Endothelial cell of umbilical vein (primary cell): Measurements from ENCODE around the gene CCDC12. TPM values are rescaled to one million over a fixed set of nuclear protein-coding genes. Genes with fewer than 3 reads are reported as not detected.

ENCODE experiments used
- BruUV-seq: library from RNA; stranded (reverse); fragments of 400-500 nt; replicated peaks from 2 replicates; lab custom pipeline; 2021; lab: Mats Ljungman, UMichigan
- CTCF ChIA-PET: fragments of 300-600, 350-600 bp; sonication (Branson Sonifier 250); formaldehyde crosslinking; loops from one replicate; lab custom pipeline; 2021; ENCODE audit warnings: antibody characterized with exemption, inconsistent platforms; lab: Charles Lee
- POLR2A ChIA-PET: fragments of 300-600, 350-600 bp; sonication (Branson Sonifier 250); formaldehyde crosslinking; loops from one replicate; lab custom pipeline; 2021; ENCODE audit warnings: antibody characterized with exemption, inconsistent platforms; lab: Charles Lee
- DNase-seq: peaks from one replicate; pipeline ENCODE4 v3.0.0-alpha.2; 2011; ENCODE audit warnings: low read depth, low spot score
- FAIRE-seq: peaks from 2 replicates; lab custom pipeline; 2011; peaks lifted over from hg19 to GRCh38; lab: Jason Lieb, UNC
- H2AFZ ChIP-seq: 2 replicates; pipeline ENCODE4 v1.6.0; 2012; ENCODE audit warnings: low read depth, low read length, control low read depth, inconsistent platforms
- H3K27ac ChIP-seq: 2 replicates; pipeline ENCODE4 v1.5.1; 2011; ENCODE audit warnings: low read depth, mild to moderate bottlenecking, control low read depth, low read length, moderate library complexity; ENCODE audit not compliant: insufficient read depth
- H3K27me3 ChIP-seq, 2 experiments: 2 replicates each; pipeline versions ENCODE4 v1.6.0 to v1.6.1; 2011; ENCODE audit warnings: low read length in 2 of 2, mixed read lengths in 1 of 2; ENCODE audit not compliant: control insufficient read depth in 2 of 2, insufficient read depth in 2 of 2
- H3K36me3 ChIP-seq, 2 experiments: 2 replicates in 1 of 2; 3 replicates in 1 of 2; pipeline ENCODE4 v1.5.1; 2011; ENCODE audit warnings: low read length in 2 of 2, mild to moderate bottlenecking in 1 of 2, moderate library complexity in 1 of 2; ENCODE audit not compliant: control insufficient read depth in 2 of 2, insufficient read depth in 2 of 2; ENCODE audit errors: extremely low read depth in 1 of 2
- H3K4me1 ChIP-seq: 3 replicates; pipeline ENCODE4 v1.5.1; 2011; ENCODE audit warnings: mild to moderate bottlenecking, low read length; ENCODE audit not compliant: control insufficient read depth, insufficient read depth; ENCODE audit errors: extremely low read depth
- H3K4me2 ChIP-seq: 2 replicates; pipeline ENCODE4 v1.6.1; 2011; ENCODE audit warnings: low read length, control low read depth, mixed read lengths; ENCODE audit not compliant: insufficient read depth
- H3K4me3 ChIP-seq, 3 experiments: fragments of 200-600 bp in 1 of 3; sonication (generic), shearing (Covaris generic) in 1 of 3; replicated peaks in 1 of 3; 2 replicates each; pipeline ENCODE4 v1.5.1; 2011 to 2016; ENCODE audit warnings: control low read depth in 3 of 3, low read length in 3 of 3, mild to moderate bottlenecking in 2 of 3, inconsistent platforms in 1 of 3, low read depth in 1 of 3, moderate library complexity in 1 of 3; ENCODE audit not compliant: insufficient read depth in 1 of 3
- H3K79me2 ChIP-seq: 2 replicates; pipeline ENCODE4 v1.6.0; 2012; ENCODE audit warnings: low read length, inconsistent platforms; ENCODE audit not compliant: control insufficient read depth, insufficient read depth
- H3K9ac ChIP-seq: replicated peaks from 2 replicates; pipeline ENCODE3; 2011; ENCODE audit warnings: low read length, control low read depth; ENCODE audit not compliant: insufficient read depth; ENCODE audit errors: extremely low read depth
- H3K9me1 ChIP-seq: replicated peaks from 3 replicates; pipeline ENCODE4 v1.6.0; 2011; ENCODE audit warnings: mild to moderate bottlenecking, low read length; ENCODE audit not compliant: control insufficient read depth, insufficient read depth; ENCODE audit errors: extremely low read depth
- H3K9me3 ChIP-seq: replicated peaks from 2 replicates; pipeline ENCODE4 v1.5.1; 2012; ENCODE audit warnings: low read length, inconsistent platforms; ENCODE audit not compliant: control insufficient read depth, insufficient read depth
- H4K20me1 ChIP-seq: replicated peaks from 2 replicates; pipeline ENCODE3; 2011; ENCODE audit warnings: mild to moderate bottlenecking, low read length; ENCODE audit not compliant: control insufficient read depth, insufficient read depth; ENCODE audit errors: extremely low read depth
- EZH2 ChIP-seq: IDR thresholded peaks from 2 replicates; pipeline ENCODE4 v1.6.1; 2012; ENCODE audit warnings: borderline replicate concordance, low read depth, mild to moderate bottlenecking, moderate library complexity, low read length, inconsistent platforms; ENCODE audit not compliant: severe bottlenecking
- FOS ChIP-seq: IDR thresholded peaks from 2 replicates; pipeline ENCODE4 v1.6.1; 2011; ENCODE audit warnings: mild to moderate bottlenecking, low read length, moderate library complexity, borderline replicate concordance; ENCODE audit not compliant: insufficient read depth
- GATA2 ChIP-seq: IDR thresholded peaks from 2 replicates; pipeline ENCODE4 v1.7.0; 2011; ENCODE audit warnings: low read depth, mild to moderate bottlenecking, moderate library complexity, mixed read lengths, low read length; ENCODE audit not compliant: insufficient read length, insufficient read depth
- JUN ChIP-seq: IDR thresholded peaks from 2 replicates; pipeline ENCODE4 v1.6.1; 2011; ENCODE audit warnings: borderline replicate concordance, low read depth; ENCODE audit not compliant: insufficient read length, insufficient read depth
- MYC ChIP-seq: IDR thresholded peaks from one replicate; pipeline ENCODE4 v1.6.1; 2011; ENCODE audit warnings: mild to moderate bottlenecking, low read depth, low read length
- POLR2A ChIP-seq: IDR thresholded peaks from 2 replicates; pipeline ENCODE4 v1.6.1; 2012; ENCODE audit warnings: low read depth, mild to moderate bottlenecking, control low read depth, low read length
- POLR2AphosphoS5 ChIP-seq: IDR thresholded peaks from 2 replicates; pipeline ENCODE4 v1.6.1; 2012; ENCODE audit warnings: low read depth, mild to moderate bottlenecking, control low read depth, low read length, moderate library complexity; ENCODE audit not compliant: insufficient read depth
- dilution Hi-C: fragments of 300-500 bp; cut with MboI; formaldehyde crosslinking; loops from one replicate; pipeline ENCODE4 v1.15.0; 2019; ENCODE audit warnings: low sequenced_read_pairs; ENCODE audit not compliant: extremely low pct_ligation_motif_present
- intact Hi-C: fragments of 100-400 bp; cut with micrococcal nuclease; formaldehyde crosslinking; loops from one replicate; pipeline ENCODE4 v1.10.0; 2022
- polyA plus RNA-seq, 4 experiments: library from polyadenylated mRNA; depleted of rRNA in 3 of 4; stranded (reverse) in 3 of 4; unstranded in 1 of 4; fragments of >200 nt; gene quantifications; 2 replicates each; pipeline versions ENCODE4 v1.2.1 to v1.2.3, GENCODE V29; 2011 to 2012; ENCODE audit warnings: missing spikeins in 1 of 4
- total RNA-seq: library from RNA; stranded (reverse); gene quantifications from 2 replicates; pipeline ENCODE4 v1.2.3, GENCODE V29; 2021
- TF ChIP-seq, protein P1 (sequence below), 2 donors: IDR thresholded peaks; 1 replicate in 1 of 2; 2 replicates in 1 of 2; pipeline ENCODE4 v1.5.1; 2011; ENCODE audit warnings: low read length in 2 of 2, mild to moderate bottlenecking in 2 of 2, moderate library complexity in 2 of 2, control low read depth in 1 of 2, inconsistent platforms in 1 of 2, low read depth in 1 of 2; ENCODE audit not compliant: insufficient read depth in 1 of 2; ENCODE audit errors: extremely low read depth in 1 of 2
- TF ChIP-seq, protein P2 (sequence below): IDR thresholded peaks from 2 replicates; pipeline ENCODE4 v1.6.1; 2011; ENCODE audit not compliant: insufficient read depth, insufficient read length

CCDC12 gene
- total and polyA plus RNA-seq, 2 donors (not counting 3 experiments of a cell fraction or from before 2014, with no cell fraction given) = 35.1 to 50.5 TPM

DNA sequence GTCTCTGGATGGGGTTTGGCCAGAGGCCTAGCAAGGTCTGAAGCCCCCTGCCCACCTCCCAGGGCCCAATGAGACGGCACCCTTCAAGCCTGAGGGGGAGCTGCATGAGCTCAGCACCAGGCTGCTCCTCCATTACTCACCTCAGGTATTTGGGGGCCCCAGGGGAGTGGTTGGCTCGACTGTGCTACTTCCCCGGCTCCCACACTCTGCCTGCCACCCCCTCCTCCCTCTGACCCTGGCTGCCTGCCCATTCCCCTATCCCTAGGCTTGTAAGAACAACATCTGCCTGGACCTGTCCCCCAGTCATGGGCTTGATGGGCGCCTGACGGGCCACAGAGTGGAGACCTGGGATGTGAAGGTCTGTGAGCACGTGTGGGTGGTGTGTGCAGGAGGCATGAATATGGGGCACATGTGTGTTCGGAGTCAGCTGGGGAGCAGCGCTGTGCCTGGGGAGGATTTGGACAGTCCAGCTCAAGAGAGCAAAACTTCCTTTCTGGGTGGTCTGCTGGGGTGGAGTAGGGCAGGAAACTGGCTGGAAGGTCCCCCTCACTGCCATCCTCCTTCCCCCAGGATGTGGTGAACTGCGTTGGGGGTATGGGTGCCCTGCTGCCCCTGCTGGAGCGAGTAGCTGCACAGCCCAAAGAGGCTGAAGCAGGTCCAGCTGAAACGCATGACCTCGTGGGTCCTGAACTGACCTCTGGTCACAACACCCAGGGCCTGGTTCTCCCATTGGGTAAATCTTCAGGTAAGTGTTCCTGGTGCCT is 20.3 kb upstream of the CCDC12 start:
- dilution Hi-C loops = no loop called here
- Histone ChIP-seq H3K9me3 (no peaks in the 10 kb centered on the region), H3K79me2 (no peaks in the 10 kb centered on the region), H3K36me3 (peaks cover 2 to 25% of the 10 kb centered on the region in 2 experiments), H3K9me1 (no peaks in the 10 kb centered on the region), H3K27me3 (no peaks in the 10 kb centered on the region), H3K4me1 (no peaks in the 10 kb centered on the region), H2AFZ (no peak overlapping the region), H3K27ac (no peak overlapping the region), H3K9ac (no peak overlapping the region), H4K20me1 (no peaks in the 10 kb centered on the region), H3K4me3 (no peak overlapping the region), H3K4me2 (no peak overlapping the region)
- BruUV-seq = no TSS peak
- ChIA-PET POLR2A (no interaction called here), CTCF (interaction anchor here (1.1 to 4.8 kb wide), 5 partner anchors 10 to 130 kb away, joined by 3 to 50 read pairs (median 3); partner anchors contain the start of gene NBEAL2)
- DNase-seq (no peak), FAIRE-seq (no peak)
- intact Hi-C loops = loop anchor here (10.0 kb wide), 1 partner anchor 292 kb away; the partner anchor contains the start of gene TMIE
- TF ChIP-seq GATA2 (no peak), JUN (no peak), EZH2 (no peak), MYC (no peak), POLR2AphosphoS5 (no peak), FOS (no peak), POLR2A (no peak)
- TF ChIP-seq, protein P1, sequence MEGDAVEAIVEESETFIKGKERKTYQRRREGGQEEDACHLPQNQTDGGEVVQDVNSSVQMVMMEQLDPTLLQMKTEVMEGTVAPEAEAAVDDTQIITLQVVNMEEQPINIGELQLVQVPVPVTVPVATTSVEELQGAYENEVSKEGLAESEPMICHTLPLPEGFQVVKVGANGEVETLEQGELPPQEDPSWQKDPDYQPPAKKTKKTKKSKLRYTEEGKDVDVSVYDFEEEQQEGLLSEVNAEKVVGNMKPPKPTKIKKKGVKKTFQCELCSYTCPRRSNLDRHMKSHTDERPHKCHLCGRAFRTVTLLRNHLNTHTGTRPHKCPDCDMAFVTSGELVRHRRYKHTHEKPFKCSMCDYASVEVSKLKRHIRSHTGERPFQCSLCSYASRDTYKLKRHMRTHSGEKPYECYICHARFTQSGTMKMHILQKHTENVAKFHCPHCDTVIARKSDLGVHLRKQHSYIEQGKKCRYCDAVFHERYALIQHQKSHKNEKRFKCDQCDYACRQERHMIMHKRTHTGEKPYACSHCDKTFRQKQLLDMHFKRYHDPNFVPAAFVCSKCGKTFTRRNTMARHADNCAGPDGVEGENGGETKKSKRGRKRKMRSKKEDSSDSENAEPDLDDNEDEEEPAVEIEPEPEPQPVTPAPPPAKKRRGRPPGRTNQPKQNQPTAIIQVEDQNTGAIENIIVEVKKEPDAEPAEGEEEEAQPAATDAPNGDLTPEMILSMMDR (IDR thresholded peaks at IDR 0.05; ENCODE audit: extremely low read depth in 1 of 2, insufficient read depth in 1 of 2, low read depth in 1 of 2, low read length in 2 of 2) = no peak
- TF ChIP-seq, protein P2, sequence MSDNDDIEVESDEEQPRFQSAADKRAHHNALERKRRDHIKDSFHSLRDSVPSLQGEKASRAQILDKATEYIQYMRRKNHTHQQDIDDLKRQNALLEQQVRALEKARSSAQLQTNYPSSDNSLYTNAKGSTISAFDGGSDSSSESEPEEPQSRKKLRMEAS = no peak
